Gastrocnemius medialis (tissue), 4 donors: ENCODE measurements around the gene HDGFL1.

ENCODE experiments used
- POLR2A ChIP-seq, 2 donors: fragments of 450-650 bp; IDR thresholded peaks; one replicate each; pipeline ENCODE4 v1.6.1; 2017; ENCODE audit warnings: antibody characterized with exemption in 2 of 2, mild to moderate bottlenecking in 2 of 2, moderate library complexity in 2 of 2
- TF ChIP-seq, protein P1 (sequence below), 5 experiments: fragments of 450-650 bp in 3 of 5; fragments of 200-600 bp in 2 of 5; sonication (generic) in 2 of 5; IDR thresholded peaks in 4 of 5; conservative IDR thresholded peaks in 1 of 5; 1 replicate in 4 of 5; 2 replicates in 1 of 5; pipeline ENCODE4 v1.5.1; 2016 to 2019; ENCODE audit warnings: antibody characterized with exemption in 5 of 5, mild to moderate bottlenecking in 3 of 5, moderate library complexity in 3 of 5

DNA sequence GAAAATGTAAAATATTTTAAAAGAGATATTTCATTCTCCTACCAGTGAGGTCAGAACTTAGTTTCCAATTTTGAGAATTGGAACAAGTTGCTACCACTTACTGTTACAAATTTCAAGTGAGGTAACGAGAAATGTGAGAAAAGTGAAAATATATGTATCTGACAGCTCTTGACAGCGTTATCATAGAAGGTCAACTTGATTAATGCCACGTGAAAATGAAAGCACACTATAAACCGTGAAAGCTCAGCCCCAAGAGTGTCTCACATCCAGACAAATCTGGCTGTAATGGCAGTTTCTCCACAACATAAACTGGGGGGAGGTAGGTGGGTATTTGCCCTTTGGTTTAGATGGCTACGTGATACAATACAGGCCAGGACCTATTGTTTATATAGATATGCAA lies 13.9 kb downstream of the HDGFL1 start:
- TF ChIP-seq, protein P1, sequence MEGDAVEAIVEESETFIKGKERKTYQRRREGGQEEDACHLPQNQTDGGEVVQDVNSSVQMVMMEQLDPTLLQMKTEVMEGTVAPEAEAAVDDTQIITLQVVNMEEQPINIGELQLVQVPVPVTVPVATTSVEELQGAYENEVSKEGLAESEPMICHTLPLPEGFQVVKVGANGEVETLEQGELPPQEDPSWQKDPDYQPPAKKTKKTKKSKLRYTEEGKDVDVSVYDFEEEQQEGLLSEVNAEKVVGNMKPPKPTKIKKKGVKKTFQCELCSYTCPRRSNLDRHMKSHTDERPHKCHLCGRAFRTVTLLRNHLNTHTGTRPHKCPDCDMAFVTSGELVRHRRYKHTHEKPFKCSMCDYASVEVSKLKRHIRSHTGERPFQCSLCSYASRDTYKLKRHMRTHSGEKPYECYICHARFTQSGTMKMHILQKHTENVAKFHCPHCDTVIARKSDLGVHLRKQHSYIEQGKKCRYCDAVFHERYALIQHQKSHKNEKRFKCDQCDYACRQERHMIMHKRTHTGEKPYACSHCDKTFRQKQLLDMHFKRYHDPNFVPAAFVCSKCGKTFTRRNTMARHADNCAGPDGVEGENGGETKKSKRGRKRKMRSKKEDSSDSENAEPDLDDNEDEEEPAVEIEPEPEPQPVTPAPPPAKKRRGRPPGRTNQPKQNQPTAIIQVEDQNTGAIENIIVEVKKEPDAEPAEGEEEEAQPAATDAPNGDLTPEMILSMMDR (IDR thresholded peaks at IDR 0.05 in 4 of 5, conservative IDR thresholded peaks at IDR 0.05 in 1 of 5) = no peak
- no peak for TF ChIP-seq POLR2A (IDR thresholded peaks at IDR 0.05)
